Measurements from ENCODE around the gene RABIF.
"Not testable (repeated sequence)": the region's sequence is repeated elsewhere in the genome, so short reads cannot be mapped to it uniquely, and the experiment has no call there.

RABIF gene

DNA sequence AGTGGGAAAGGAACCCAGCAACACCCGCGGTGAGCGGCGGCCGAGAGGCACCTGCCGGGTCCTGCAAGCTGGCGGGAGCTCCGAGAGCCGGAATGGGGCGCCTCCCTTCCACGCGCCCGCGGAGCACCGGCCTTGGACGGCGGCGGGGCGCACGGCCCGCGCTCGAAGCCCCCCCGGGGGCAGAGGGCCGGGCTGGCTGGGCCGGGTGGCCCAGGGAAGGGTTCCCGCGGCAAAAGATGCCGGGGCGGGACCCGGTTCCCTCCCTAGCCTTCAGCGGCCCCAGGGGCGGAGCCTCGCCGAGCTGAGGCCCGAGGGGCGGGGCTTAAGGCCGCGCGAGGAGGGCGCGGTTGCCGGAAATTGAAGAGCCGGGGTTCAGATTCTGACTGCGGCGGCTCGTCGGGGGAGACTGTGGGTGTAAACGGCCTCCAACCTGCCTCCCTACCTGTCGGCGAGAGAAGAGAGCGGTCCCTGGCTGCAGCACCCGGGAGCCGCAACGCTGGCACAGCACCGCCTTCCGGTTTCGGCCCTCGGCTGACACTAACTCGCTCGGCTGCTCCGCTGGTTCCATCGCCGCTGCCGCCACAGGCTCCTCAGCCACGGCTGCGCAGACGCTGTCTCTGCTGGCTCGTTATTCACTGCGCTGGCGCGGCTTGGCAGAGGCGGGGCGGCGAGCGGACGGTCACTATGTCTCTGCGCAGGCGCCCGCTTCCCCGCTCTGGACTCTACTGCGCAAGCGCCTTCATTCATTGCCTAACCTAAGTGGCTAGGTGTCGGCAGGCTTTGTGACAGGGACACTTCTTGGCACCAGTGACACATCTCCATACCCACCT is at the start of gene RABIF:
RABIF (minus strand) TSS at position 619 of the 830 bp plus-strand sequence; CDS start at position 568, 51 bp downstream.
- DNase-seq (ENCODE audit: low read depth in 3 of 3) = peak; percentile 91 to 97 (median 93)

DNA sequence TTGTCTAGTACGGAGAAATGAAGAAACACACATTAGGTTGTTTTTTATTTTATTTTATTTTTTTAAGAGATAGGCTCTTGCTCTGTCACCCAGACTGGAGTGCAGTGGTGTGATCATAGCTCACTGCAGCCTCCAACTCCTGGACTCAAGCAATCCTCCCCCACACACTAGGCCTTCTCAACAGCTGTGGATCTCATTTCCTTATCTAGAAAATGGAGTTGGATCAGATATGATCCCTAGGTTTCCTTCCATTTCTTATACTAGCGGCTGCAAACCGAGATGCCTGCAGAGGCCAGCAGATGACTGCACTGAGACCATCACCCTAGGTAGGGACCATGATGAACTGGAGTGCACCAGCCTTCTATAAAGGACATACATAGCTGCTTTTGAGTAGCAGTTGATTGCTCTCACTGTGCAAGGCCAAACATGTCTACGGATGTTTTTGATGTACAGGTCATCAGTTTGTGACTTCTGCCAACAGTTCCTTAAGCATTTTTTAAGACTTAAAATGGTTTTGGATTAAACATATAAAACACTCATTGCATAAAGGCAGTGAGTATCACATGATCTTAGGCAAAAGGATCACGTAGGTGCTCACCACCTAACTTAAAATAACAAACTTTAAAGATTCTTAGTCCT is 49.5 kb upstream of the RABIF start:
- DNase-seq (ENCODE audit: low read depth in 3 of 3) = no peak

DNA sequence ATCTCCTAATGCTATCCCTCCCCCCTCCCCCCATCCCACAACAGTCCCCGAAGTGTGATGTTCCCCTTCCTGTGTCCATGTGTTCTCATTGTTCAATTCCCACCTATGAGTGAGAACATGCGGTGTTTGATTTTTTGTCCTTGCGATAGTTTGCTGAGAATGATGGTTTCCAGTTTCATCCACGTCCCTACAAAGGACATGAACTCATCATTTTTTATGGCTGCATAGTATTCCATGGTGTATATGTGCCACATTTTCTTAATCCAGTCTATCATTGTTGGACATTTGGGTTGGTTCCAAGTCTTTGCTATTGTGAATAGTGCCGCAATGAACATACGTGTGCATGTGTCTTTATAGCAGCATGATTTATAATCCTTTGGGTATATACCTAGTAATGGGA is 47.5 kb upstream of the RABIF start:
- not testable (repeated sequence) for DNase-seq (ENCODE audit: low read depth in 3 of 3)

DNA sequence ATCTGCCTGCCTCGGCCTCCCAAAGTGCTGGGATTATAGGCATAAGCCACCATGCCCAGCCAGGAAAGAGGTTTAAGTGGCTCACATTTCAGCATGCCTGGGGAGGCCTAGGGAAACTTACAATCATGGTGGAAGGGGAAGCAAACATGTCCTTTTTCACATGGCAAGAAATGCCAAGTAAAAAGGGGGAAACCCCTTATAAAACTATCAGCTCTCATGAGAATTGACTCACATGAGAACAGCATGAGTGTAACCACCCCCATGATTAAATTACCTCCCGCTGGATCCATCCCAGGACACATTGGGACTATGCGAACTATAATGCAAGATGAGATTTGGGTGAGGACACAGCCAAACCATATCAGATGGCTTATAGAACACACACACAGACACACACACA is 46.9 kb upstream of the RABIF start:
- DNase-seq (ENCODE audit: low read depth in 3 of 3) = no peak

DNA sequence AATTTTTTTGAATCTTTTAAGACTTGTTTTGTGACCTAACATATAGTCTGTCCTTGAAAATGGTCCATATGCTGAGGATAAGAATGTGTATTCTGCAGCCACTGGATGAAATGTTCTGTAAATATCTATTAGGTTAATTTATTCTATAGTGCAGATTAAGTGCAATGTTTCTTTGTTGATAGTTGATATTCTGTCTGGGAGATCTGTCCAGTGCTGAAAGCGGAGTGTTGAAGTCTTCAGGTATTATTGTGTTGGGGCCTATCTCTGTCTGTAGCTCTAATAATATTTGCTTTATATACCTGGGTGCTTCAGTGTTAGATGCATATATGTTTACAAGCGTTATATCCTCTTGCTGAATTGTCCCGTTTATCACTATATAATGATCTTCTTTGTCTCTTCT is 45.8 kb upstream of the RABIF start:
- DNase-seq (ENCODE audit: low read depth in 3 of 3) = no peak

DNA sequence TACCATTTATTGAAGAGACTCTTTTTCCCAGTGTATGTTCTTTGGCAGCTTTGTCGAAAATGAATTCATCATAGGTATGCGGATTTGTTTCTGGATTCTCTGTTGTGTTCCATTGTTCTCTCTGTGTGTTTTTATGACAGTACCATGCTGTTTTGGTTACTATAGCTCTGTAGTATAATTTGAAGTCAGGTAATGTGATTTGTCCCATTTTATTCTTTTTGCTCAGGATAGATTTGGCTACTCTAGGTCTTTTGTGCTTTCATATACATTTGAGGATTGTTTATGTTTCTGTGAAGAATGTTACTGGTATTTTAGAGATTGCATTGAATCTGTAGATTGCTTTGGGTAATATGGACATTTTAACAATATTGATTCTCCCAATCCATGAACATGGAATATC is 43.5 kb upstream of the RABIF start:
- DNase-seq (ENCODE audit: low read depth in 3 of 3) = no peak

DNA sequence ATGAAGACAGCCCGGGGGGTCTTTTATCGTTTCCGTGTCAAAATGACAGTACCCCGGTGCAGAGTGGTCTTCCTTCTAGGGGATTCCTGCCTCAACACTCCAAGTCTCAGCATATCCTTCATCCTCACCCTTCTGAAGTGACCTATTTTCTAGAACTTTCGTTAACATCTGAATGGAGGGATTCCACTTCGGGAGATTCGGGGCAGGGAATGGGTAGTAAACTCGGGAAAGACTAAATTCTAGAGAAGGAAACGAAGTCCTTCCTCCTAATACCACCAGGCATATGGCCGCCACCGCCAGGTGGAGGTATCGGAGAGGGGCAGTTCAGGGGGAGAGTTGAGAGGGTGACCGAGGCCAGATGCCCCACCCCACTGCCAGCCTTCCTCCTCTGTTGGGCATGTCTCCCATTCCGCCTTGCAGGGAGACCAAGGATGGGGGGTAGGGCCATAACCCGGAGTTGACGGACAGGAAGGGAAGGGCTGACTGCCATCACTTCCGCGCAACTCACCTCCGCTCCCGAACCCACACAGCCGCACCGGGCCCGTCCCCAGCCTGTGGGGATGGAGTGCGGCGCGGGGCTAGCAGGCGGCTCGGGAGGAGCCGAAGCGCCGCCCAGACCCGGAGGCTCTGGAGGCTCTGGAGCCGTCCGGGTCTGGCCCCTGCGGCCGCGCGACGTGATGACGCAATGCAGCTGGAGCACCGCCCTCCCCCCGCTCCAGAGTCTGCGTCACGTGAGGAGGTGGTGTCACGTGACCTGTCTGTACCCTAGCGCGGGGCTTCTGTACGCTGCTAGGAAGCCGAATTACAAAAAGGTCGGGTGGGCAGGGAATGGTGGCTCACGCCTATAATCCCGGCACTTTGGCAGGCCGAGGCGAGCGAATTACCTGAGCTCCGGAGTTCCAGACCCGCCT is 37.9 kb upstream of the RABIF start, which contains the start of gene KLHL12:
KLHL12 (minus strand) TSS at position 654 of the 911 bp plus-strand sequence. CDS start 2,072 bp downstream, outside the sequence.
- peak; percentile 90 to 94 (median 92) for DNase-seq (ENCODE audit: low read depth in 3 of 3)

DNA sequence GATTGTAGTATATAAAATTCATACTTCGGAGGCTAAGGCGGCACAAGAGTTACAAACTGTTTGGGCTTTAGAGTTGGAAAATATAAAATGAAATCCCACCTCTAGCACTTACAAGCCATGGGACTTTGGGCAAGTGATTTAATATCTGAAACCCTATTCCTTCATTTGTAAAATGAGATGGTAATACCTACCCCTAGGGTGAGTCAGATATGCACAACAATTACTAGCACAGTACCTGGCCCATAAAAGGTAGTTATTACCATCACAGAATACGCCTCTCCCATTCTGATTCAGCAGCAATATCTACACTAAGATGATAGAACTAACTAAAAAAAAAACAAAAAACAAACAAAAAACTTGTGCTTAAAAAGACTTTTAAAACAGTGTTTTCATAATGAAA is 34.6 kb upstream of the RABIF start:
- no peak for DNase-seq (ENCODE audit: low read depth in 3 of 3)

DNA sequence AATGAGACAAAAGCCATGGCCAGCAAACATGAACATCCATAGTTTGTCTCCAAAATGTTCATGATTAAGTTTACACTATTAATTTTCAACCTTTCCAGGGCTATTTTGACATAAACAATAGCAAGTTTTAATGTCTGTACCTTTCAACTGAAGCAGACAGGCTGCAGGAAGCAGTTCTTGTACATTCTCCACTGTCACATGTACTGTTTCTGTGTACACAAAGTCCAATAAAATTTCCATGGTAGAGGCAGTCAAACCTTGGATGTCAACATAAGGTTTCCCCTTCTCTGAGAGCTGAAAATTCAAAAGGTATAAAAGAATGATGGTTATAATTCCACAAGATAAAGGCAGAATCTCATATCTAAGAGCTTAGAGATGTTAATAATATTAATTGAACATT is 30.7 kb upstream of the RABIF start:
- no peak for DNase-seq (ENCODE audit: low read depth in 3 of 3)

DNA sequence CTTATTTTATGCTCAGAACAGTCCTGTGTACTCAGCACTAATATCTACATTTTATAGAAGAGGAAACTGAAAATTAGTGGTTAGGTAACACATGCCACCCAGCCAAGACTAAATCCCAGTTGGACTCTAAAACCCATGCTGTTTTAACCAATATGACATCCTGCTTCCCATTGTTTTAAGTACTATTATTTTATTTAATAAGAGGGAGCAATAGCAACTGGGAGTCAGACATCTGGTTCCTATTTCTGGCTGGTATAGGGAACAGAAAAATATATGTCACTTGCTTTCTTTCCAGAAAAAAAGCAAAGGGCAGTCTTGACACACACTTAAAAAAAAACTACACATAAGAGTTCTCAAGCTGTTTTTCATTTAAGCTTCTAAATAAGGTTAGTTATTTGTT is 26.2 kb upstream of the RABIF start:
- no peak for DNase-seq (ENCODE audit: low read depth in 3 of 3)

DNA sequence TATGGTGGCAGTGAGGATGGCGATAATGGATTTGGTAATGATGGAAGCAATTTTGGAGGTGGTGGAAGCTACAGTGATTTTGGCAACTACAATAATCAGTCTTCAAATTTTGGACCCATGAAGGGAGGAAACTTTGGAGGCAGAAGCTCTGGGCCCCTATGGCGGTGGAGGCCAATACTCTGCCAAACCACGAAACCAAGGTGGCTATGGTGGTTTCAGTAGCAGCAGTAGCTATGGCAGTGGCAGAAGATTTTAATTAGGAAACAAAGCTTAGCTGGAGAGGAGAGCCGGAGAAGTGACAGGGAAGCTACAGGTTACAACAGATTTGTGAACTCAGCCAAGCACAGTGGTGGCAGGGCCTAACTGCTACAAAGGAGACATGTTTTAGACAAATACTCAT is 23.5 kb upstream of the RABIF start:
- not testable (repeated sequence) for DNase-seq (ENCODE audit: low read depth in 3 of 3)

DNA sequence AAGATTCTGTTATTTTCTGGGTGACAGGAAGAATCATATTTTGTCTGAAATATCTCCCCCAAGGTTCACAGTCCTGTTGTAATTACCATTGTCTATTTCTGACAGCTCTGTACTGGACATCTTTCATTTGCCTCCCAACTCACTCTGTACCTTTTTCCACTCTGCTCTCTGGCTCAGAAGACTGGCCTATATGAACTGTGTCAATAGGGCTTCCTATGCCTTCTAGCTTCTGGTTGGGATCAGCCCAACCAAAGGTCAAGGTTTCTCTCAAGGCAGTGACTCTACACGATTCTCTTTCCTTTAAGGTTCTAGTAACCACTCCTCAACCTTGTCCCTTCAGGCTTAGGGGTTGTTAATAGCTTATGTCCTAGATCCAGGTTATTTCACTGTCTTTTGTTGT is 20.5 kb upstream of the RABIF start:
- DNase-seq (ENCODE audit: low read depth in 3 of 3) = no peak

DNA sequence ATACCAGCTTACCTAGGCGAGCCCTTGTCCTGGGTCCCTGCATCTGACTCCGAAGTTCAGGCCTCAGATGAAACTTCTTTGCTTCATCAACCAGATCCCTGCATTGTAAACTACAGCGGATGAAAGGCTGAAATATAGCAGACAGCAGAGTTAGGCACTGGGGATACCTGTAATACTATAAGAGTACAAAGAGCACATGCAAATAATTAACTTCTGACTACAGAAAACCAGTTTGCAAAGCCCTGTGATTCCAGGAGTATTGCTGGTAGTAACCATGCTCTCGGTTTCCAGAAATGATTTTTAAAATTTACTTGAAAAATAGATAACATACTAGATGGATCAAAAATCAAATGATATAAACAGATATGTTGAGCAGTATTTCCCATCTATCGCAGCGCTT is 20.0 kb upstream of the RABIF start:
- no peak for DNase-seq (ENCODE audit: low read depth in 3 of 3)

DNA sequence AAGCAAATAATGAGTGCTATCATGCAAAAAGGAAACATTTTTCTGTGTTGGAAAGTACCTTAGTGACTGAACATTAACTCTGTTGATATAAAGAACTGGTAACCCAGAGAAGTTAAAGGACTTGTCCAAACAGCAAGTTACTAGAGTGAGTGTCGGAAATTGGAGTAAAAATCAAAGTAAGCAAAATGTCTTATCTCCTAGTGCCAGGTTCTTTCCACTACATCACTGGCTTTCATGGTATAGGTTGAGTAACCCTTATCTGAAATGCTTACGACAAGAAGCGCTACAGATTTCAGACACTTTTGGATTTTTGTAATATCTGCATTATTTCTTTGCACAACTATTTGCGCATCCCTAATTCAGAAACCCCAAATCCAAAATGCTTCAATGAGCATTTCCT is 16.4 kb upstream of the RABIF start:
- no peak for DNase-seq (ENCODE audit: low read depth in 3 of 3)

DNA sequence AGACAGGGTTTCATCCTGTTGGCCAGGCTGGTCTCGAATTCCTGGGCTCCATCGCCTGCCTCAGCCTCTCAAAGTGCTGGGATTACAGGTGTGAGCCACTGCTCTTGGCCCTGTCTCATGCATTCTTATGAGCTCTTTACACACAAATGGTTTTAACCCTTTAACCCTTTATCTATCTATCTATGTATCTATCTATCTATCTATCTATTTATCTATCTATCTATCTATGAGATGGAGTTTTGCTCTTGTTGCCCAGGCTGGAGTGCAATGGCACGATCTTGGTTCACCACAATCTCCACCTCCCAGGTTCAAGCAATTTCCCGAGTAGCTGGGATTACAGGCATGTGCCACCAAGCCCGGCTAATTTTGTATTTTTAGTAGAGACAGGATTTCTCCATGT is 14.9 kb upstream of the RABIF start:
- DNase-seq (ENCODE audit: low read depth in 3 of 3) = not testable (repeated sequence)

DNA sequence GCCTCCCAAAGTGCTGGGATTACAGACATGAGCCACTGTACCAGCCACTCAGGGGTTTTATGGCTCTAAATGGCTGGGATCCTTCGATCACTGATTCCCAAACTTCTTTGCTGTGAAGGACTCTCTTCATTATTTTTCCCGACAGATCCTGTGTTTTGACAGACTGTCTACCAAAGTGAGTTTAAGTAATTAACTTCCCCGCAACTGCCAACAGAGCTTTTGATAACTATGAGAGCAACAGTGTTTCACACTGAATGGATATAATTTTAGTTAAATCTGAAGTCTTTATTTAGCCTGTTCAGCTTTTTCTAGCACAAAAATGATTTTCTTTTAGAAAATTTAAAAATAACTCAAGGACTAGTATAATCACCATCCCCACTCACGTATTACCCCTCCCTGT is 12.6 kb upstream of the RABIF start:
- DNase-seq (ENCODE audit: low read depth in 3 of 3) = no peak

DNA sequence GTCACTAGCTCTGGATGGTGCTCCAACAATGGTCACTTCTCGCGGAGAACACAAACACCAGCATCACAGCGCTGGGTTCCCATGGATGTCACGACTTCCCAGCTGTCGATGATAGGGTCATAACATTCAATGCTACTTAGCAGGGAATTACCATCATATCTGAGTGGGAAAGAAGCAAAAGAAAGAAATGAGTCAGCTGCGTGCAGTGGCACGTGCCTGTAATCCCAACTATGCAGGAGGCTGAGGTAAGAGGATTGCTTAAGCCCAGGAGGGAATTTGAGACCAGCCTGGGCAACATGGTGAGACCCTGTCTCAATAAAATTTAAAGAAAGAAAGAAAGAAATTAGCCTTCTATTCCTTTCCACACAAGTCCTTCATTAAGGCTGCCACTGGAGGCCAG is 3.6 kb upstream of the RABIF start:
- DNase-seq (ENCODE audit: low read depth in 3 of 3) = no peak

DNA sequence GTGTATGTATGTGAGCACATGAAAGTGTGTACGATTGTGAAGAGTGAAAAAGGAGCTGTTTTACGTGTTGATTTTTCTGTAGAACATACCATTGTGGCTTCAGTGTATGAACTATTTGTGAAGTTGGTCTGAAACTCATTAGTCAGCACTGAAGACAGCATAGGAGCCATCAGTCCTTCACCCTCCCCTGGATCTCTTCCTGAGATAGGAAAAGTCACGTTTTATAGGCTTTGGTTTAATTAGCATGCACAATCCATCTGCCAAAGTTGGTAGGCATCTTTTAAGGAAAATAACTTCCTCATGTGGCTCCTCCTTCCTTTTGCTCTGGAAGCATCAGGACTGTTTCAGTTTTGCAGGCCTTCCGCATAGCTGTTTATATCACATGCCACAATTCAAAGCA is 1.4 kb upstream of the RABIF start:
- no peak for DNase-seq (ENCODE audit: low read depth in 3 of 3)

DNA sequence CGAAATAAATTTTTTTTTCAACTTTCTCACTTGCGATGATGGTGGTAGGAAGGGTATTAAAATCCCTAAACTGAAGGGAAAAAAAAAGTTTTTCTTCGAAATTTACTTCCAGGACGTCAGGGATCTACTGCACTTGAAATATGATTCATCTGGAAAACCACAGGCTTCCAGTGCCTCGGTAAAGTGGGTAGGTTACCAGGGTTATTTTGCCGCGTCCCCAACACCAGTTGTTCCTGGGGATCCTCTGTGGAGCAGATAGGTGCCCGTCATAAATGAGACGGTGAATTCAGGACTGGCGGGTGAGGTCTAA is 773 bp downstream of the RABIF start:
- DNase-seq (ENCODE audit: low read depth in 3 of 3) = no peak

DNA sequence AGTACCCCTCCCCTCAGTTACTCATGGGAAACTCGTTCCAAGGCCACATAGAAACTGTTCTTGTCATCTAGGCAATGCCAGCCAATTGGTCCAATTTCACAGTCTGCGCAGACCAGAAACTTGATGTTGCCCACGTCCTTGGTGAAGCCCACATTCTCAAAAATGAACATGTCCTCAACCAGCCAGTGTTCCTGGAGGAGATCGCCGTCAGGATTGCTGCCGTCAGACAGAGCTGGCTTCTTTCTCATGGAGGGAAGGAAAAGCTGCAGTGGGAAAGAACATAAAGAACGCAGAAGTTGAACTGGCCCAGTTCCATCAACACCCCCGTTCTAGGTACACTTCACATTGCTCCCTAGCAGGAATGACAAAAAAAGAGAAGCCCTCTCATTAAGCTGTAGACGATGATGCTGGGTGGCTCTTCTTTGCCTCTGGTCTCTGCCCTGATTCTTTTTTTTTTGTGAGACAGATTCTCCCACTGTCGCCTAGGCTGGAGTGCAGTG is 7.9 kb downstream of the RABIF start:
- DNase-seq (ENCODE audit: low read depth in 3 of 3) = no peak

DNA sequence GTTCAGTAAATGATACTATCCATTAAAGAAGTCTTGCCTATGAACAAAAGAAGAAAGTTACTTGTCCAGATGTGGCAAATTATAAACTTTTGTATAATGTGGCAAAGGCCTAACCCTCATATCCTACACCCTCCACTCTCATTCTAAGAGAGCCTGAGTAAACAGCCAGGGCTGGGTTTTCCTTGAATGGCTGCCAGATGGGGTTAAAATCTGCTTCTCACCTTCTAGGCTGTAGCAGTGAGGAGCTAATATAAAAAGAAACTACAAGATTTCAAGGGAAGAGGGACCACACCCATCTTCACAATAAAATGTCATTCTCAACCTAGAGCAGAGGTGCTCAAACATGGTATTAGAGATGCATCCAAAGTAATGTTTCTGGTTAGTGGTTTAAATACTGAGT is 8.9 kb downstream of the RABIF start:
- no peak for DNase-seq (ENCODE audit: low read depth in 3 of 3)

DNA sequence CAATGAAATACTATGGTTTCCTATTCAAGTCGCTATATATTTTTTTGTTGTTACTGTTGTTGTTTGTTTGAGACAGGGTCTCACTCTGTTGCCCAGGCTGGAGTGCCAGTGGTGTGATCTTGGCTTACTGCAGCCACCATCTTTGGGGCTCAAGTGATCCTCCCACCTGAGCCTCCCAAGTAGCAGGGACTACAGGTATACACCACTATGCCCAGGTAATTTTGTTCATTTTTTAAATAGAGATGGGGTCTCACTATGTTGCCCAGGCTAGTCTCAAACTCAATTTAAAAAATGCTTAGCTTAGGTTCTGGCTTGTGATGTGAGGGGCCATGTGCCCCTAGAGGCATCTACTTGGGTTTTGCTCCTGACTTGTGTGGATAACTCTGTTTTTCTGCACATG is 9.8 kb downstream of the RABIF start:
- no peak for DNase-seq (ENCODE audit: low read depth in 3 of 3)

Data from stimulated activated CD4-positive, alpha-beta T cell treated with anti-CD3 and anti-CD28 coated beads, TNF-alpha, amount 100 ng/mL, for 24 hours (primary cell).